KOPT-K1 (cell line): ENCODE results near the gene CARTPT.

Experiments used
- H3K27ac ChIP-seq: fragments of 200-600 bp; sonication (generic); 2 replicates; pipeline ENCODE4 v1.5.1; 2016; ENCODE audit warnings: antibody characterized with exemption, mild to moderate bottlenecking, low read depth, low read length; ENCODE audit not compliant: poor library complexity, severe bottlenecking
- H3K36me3 ChIP-seq: fragments of 200-600 bp; sonication (generic); 2 replicates; pipeline ENCODE4 v1.5.1; 2017; ENCODE audit warnings: antibody characterized with exemption, mild to moderate bottlenecking, low read length, moderate library complexity; ENCODE audit not compliant: insufficient read depth
- H3K9me3 ChIP-seq: fragments of 200-600 bp; sonication (generic); 2 replicates; pipeline ENCODE4 v1.5.1; 2017; ENCODE audit warnings: antibody characterized with exemption, low read length, mild to moderate bottlenecking; ENCODE audit not compliant: insufficient read depth, poor library complexity, severe bottlenecking

The CARTPT gene

GRCh38 chr5:71705421-71705820 is 13.7 kb upstream of the CARTPT start:
- H3K9me3 ChIP-seq, result no peaks in the 10 kb centered on the region
- no peak overlapping the region for H3K27ac ChIP-seq

GRCh38 chr5:71706906-71707305 is 12.2 kb upstream of the CARTPT start:
- H3K36me3 ChIP-seq, result no peaks in the 10 kb centered on the region
- no peak overlapping the region for H3K27ac ChIP-seq
- H3K9me3 ChIP-seq, result no peaks in the 10 kb centered on the region

More at GRCh38 chr5:71705421-71705820, 13.7 kb upstream of the CARTPT start:
- no peaks in the 10 kb centered on the region for H3K36me3 ChIP-seq

GRCh38 chr5:71711610-71712009 is 7.5 kb upstream of the CARTPT start:
- H3K36me3 ChIP-seq, result no peaks in the 10 kb centered on the region
- no peak overlapping the region for H3K27ac ChIP-seq
- no peaks in the 10 kb centered on the region for H3K9me3 ChIP-seq

- Histone ChIP-seq H3K9me3 (peaks cover 6% of the 10 kb centered on the region), H3K27ac (no peak overlapping the region), H3K36me3 (no peaks in the 10 kb centered on the region)
Observed at GRCh38 chr5:71714911-71715310, 4.2 kb upstream of the CARTPT start.

GRCh38 chr5:71727978-71728377 is 8.9 kb downstream of the CARTPT start:
- no peaks in the 10 kb centered on the region for H3K9me3 ChIP-seq
- no peak overlapping the region for H3K27ac ChIP-seq
- no peaks in the 10 kb centered on the region for H3K36me3 ChIP-seq

GRCh38 chr5:71731015-71731414 is 11.9 kb downstream of the CARTPT start:
- H3K36me3 ChIP-seq, result no peaks in the 10 kb centered on the region
- no peaks in the 10 kb centered on the region for H3K9me3 ChIP-seq
- no peak overlapping the region for H3K27ac ChIP-seq

GRCh38 chr5:71732011-71732410 is 12.9 kb downstream of the CARTPT start:
- Histone ChIP-seq H3K27ac (no peak overlapping the region), H3K36me3 (no peaks in the 10 kb centered on the region), H3K9me3 (no peaks in the 10 kb centered on the region)

- H3K27ac ChIP-seq, result no peak overlapping the region
Observed at GRCh38 chr5:71734141-71734540, 15.1 kb downstream of the CARTPT start.

GRCh38 chr5:71737931-71738539 is 19.0 kb downstream of the CARTPT start:
- H3K27ac ChIP-seq, result no peak overlapping the region
- H3K9me3 ChIP-seq, result no peaks in the 10 kb centered on the region
- no peaks in the 10 kb centered on the region for H3K36me3 ChIP-seq

More at GRCh38 chr5:71734141-71734540, 15.1 kb downstream of the CARTPT start:
- Histone ChIP-seq H3K36me3 (no peaks in the 10 kb centered on the region), H3K9me3 (no peaks in the 10 kb centered on the region)

- H3K27ac ChIP-seq, result no peak overlapping the region
- H3K9me3 ChIP-seq, result no peaks in the 10 kb centered on the region
- H3K36me3 ChIP-seq, result no peaks in the 10 kb centered on the region
Observed at GRCh38 chr5:71738662-71739361, 19.7 kb downstream of the CARTPT start.

GRCh38 chr5:71740015-71740753 is 21.1 kb downstream of the CARTPT start:
- no peaks in the 10 kb centered on the region for H3K9me3 ChIP-seq
- no peaks in the 10 kb centered on the region for H3K36me3 ChIP-seq
- H3K27ac ChIP-seq, result no peak overlapping the region

- no peak overlapping the region for H3K27ac ChIP-seq
- no peaks in the 10 kb centered on the region for H3K36me3 ChIP-seq
- H3K9me3 ChIP-seq, result no peaks in the 10 kb centered on the region
Observed at GRCh38 chr5:71743155-71743554, 24.1 kb downstream of the CARTPT start.

GRCh38 chr5:71744009-71744790 is 25.1 kb downstream of the CARTPT start:
- Histone ChIP-seq H3K9me3 (no peaks in the 10 kb centered on the region), H3K27ac (no peak overlapping the region), H3K36me3 (no peaks in the 10 kb centered on the region)

- no peaks in the 10 kb centered on the region for H3K36me3 ChIP-seq
- H3K9me3 ChIP-seq, result no peaks in the 10 kb centered on the region
- no peak overlapping the region for H3K27ac ChIP-seq
Observed at GRCh38 chr5:71747182-71747581, 28.1 kb downstream of the CARTPT start.

- Histone ChIP-seq H3K36me3 (no peaks in the 10 kb centered on the region), H3K27ac (no peak overlapping the region), H3K9me3 (no peaks in the 10 kb centered on the region)
Observed at GRCh38 chr5:71748360-71748759, 29.3 kb downstream of the CARTPT start.
